Suprapubic skin (tissue), 4 donors: Measurements from ENCODE around the gene SNX22.

Experiments used
- EP300 ChIP-seq: sonication (generic); formaldehyde crosslinking; IDR thresholded peaks from one replicate; pipeline ENCODE4 v1.6.1; 2017; ENCODE audit warnings: antibody characterized with exemption
- POLR2A ChIP-seq, 2 donors: fragments of 450-650 bp; IDR thresholded peaks; one replicate each; pipeline ENCODE4 v1.6.1; 2017; ENCODE audit warnings: antibody characterized with exemption in 2 of 2, mild to moderate bottlenecking in 2 of 2, moderate library complexity in 2 of 2
- POLR2AphosphoS5 ChIP-seq, 3 donors: sonication (generic); formaldehyde crosslinking; IDR thresholded peaks; one replicate each; pipeline ENCODE4 v1.6.1; 2017; ENCODE audit warnings: antibody characterized with exemption in 3 of 3
- TF ChIP-seq, protein P1 (sequence below), 2 donors: fragments of 200-600 bp in 1 of 2; fragments of 450-650 bp in 1 of 2; sonication (generic) in 1 of 2; IDR thresholded peaks; one replicate each; pipeline ENCODE4 v1.5.1; 2016 to 2019; ENCODE audit warnings: antibody characterized with exemption in 2 of 2, mild to moderate bottlenecking in 1 of 2, moderate library complexity in 1 of 2

DNA sequence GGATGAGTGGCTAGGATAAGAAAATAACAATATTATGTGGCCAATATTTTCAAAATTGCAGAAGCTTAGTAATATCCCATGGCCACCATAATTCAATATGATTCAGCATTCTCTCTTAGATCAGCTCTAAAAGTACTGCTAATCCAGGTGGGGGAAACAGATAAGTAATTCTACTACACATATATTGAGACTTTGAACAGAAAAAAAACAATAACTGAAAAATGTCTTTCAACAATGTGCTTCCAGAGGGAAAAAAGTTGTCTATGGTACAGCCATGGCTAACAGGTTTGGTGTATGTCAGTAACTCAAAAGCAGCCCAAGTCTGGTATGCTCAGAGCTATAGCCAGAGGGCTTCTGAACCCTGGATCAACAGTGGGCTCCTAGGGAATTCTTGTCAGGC, 53.7 kb downstream of the SNX22 start:
- TF ChIP-seq, protein P1, sequence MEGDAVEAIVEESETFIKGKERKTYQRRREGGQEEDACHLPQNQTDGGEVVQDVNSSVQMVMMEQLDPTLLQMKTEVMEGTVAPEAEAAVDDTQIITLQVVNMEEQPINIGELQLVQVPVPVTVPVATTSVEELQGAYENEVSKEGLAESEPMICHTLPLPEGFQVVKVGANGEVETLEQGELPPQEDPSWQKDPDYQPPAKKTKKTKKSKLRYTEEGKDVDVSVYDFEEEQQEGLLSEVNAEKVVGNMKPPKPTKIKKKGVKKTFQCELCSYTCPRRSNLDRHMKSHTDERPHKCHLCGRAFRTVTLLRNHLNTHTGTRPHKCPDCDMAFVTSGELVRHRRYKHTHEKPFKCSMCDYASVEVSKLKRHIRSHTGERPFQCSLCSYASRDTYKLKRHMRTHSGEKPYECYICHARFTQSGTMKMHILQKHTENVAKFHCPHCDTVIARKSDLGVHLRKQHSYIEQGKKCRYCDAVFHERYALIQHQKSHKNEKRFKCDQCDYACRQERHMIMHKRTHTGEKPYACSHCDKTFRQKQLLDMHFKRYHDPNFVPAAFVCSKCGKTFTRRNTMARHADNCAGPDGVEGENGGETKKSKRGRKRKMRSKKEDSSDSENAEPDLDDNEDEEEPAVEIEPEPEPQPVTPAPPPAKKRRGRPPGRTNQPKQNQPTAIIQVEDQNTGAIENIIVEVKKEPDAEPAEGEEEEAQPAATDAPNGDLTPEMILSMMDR (IDR thresholded peaks at IDR 0.05): no peak
- TF ChIP-seq POLR2A (IDR thresholded peaks at IDR 0.05): no peak
- TF ChIP-seq POLR2AphosphoS5 (IDR thresholded peaks at IDR 0.05): no peak
- no peak for TF ChIP-seq EP300
